NOMO-1 treated with DMSO at 0.1 percent for 48 hours (cell line): ENCODE measurements around the gene SIDT2.
A peak's percentile ranks its signal among the peaks of the same experiment; 100 is the strongest.
"Not testable (repeated sequence)": the region's sequence is repeated elsewhere in the genome, so short reads cannot be mapped to it uniquely, and the experiment has no call there.

Experiments used
- DNase-seq: peaks from one replicate; lab custom pipeline; 2025; ENCODE audit not compliant: unreplicated experiment; lab: John Stamatoyannopoulos, UW

Gene SIDT2

GRCh38 chr11:117178210-117179034 is at the start of gene SIDT2:
Gene SIDT2, plus strand, starts transcription at chr11:117178743. Its CDS starts 521 bp downstream, at chr11:117179264.
- DNase-seq: peak; percentile 89

DNA sequence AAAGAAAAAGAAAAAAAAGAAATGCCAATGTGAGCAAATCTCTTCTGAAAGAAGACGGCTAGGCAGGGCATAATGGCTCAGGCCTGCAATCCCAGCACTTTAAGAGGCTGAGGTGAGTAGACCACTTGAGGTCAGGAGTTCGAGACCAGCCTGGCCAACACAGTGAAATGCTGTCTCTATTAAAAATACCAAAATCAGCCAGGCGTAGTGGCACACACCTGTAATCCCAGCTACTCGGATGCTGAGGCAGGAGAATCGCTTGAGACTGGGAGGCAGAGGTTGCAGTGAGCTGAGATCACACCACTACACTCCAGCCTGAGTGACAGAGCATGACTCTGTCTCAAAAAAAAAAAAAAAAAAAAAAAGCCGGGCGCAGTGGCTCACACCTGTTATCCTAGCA is 48.1 kb upstream of the SIDT2 start:
- not testable (repeated sequence) for DNase-seq

DNA sequence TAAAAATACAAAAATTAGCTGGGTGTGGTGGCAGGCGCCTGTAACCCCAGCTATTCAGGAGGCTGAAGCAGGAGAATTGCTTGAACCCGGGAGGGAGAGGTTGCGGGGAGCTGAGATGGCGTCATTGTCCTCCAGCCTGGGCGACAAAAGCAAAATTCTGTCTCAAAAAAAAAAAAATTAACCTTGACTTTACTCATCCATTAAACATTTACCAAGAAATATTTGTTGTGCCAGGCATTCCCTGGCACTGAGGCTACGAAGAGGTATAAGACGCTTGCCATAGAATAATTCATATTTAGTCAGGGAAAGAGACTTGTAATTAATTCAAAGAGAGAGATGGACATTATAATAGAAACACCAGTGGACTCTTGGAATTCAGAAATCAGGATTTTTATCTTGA is 47.7 kb upstream of the SIDT2 start:
- DNase-seq: no peak

DNA sequence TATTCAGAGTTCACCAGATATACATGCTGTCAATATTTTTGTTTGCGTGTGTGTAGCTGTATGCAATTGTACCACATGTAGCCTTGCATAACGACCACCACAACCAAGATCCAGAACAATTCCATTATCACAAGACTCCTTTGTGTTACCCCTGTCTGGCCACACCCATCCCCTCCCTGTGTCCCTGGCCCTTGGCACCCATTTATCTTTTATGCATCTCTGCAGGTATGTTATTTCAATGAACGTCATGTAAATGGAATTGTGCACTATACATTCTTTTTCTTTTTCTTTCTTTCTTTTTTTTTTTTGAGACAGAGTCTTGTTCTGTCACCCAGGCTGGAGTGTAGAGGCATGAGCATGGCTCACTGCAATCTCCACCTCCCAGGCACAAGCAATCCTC is 44.1 kb upstream of the SIDT2 start:
- DNase-seq: no peak

DNA sequence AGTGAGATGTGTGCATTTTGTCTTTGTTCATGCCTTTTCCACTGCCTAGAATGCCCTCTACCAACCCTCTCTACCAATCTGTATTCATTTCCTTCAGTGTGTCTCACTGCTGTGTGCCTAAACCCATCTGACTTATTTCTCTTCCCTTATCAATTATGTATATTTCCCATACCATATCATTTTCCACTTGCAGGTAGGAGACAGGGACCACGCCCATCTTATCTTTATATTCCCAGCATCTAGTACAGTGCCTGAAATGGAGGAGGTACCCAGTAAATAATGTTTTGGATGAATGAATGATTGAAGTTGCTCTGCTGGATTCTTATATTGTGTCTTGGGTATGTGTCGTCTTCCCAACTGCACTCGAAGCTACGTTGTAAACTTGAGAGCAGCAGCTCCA is 43.6 kb upstream of the SIDT2 start:
- DNase-seq: not testable (repeated sequence)

- not testable (repeated sequence) for DNase-seq
Observed at GRCh38 chr11:117137223-117138086, 41.1 kb upstream of the SIDT2 start.

GRCh38 chr11:117143390-117143789 is 35.2 kb upstream of the SIDT2 start:
- DNase-seq: peak; percentile 25

DNA sequence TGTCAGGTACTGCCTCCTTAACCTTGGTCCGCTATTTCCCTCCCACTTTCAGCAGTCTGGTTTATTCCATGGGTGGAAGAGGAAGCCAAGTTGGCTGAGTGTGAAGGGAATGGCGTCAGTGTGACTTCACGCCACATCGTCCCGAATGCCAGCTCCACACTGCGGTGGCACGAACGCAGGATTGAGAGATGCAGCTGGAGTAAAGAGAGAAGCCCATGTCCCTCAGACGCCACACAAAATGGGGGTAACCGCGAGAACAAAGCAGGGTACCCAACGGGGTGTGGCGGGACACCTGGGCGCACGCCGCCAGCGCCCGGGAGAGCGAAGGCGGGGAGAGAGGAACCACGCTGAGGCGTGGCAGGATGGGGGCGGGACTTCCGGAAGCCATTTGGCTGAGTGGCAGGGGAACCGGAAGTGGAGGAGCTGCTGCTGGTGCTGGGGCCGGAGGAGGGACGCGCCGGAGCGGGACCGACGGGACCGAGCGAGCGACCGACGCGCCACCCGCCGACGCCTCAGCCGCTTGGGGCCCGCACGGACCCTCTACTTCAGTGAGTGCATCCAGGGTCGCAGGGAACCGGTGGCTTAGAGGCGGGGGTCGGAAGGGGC is 34.6 kb upstream of the SIDT2 start, which contains the start of gene PAFAH1B2:
Gene PAFAH1B2, plus strand, starts transcription at position 417 of the 606 bp plus-strand sequence. CDS start 8,161 bp downstream, outside the sequence.
- DNase-seq: peak; percentile 87

DNA sequence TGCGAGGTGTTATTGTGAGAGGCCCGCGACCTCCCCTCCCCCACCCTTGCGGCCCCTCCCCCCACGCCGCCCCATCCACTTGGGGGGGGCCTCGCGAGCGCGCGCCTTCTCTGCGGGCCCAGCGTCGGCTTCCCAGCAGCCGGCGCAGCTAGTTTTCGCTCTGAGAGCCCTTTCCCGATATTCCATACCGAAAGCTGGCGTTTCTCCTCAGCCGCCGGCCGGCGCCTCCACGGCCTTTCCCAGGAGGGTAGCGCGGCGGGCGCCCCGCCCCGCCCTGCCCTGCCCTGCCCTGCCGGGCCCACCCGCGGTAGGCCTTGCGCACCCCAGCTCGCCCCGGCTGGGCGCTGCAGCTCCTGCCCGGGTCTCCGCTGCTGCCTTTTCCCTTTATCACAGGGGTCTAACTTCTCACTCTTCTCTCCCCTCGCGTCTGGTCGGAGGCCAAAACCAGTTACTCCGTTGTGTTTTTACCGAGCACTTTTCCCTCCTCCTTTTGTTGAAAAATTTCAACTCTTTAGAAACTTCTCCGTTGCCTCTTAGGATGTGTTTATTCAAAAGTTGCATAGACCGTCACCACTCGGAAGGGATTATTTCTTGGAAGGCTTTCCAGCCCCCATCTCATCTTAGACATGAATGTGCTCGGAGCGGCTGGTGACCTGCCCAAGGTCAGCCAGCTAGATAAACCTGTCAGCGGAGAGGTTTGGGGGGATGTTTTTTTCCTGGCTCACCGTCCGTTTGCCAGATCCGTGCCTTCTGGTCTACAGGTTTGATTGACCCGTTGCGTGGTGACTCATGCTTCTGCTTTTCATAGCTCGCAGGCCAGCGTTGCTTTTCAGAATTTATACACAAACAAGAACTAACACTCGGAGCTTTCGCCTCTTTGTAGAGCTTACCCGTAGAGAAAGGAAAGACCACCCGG is 33.8 kb upstream of the SIDT2 start:
- peak; percentile 85 for DNase-seq

- DNase-seq: peak; percentile 54
Observed at GRCh38 chr11:117145393-117145761, 33.2 kb upstream of the SIDT2 start.

GRCh38 chr11:117146521-117146920 is 32.0 kb upstream of the SIDT2 start:
- DNase-seq: no peak

DNA sequence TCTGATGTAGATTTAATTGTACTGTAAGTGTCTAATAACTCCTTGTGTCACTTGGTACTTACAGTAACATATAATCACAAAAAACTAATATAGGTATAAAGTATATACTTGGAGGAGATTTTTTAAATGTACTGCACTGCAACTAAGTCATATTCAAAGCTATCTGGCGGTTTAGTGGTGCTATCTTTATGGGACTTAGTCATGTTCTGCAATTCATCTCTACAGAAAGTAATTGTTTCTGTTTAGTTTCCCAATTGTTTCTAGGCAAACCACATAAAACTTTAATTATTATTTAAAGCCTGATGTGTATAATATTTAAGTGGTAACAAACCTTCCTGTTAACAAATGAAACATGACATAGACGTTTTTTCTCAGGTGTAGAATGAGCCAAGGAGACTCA is 26.5 kb upstream of the SIDT2 start:
- DNase-seq: no peak

GRCh38 chr11:117154468-117154867 is 24.1 kb upstream of the SIDT2 start:
- no peak for DNase-seq

DNA sequence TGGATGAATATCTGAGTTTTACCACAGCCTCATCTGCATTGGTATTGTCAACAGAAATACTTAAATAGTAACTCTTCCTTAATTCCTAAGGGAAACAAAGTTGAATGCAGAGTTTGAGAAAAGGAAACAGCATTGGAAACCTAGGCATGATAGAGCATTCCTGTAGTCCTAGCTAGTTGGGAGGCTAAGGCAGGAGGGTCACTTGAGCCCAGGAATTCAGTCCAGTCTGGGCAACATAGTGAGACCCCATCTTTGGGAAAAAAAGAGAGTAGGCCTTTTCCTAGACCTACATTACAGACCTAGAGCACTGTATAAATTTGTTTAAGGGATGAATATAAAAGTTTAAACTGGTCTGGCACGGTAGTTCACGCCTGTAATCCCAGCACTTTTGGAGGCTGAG is 21.0 kb upstream of the SIDT2 start:
- DNase-seq: no peak

DNA sequence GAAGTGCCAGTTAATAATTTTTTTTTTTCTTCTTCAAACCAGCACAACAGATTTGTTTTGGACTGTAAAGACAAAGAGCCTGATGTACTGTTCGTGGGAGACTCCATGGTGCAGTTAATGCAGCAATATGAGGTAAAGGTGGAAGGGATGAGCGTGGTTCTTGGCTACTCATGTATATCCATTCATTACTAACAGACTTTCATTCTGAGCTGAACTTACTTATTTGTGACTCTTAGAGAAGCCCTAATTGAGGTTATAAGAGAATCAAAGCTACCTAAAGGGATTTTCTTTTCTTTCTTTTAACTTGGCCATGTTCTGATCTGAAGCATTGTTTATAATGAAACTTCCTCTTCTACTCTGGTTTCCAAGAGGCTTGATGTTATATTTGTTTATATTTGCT is 18.7 kb upstream of the SIDT2 start:
- DNase-seq: no peak

DNA sequence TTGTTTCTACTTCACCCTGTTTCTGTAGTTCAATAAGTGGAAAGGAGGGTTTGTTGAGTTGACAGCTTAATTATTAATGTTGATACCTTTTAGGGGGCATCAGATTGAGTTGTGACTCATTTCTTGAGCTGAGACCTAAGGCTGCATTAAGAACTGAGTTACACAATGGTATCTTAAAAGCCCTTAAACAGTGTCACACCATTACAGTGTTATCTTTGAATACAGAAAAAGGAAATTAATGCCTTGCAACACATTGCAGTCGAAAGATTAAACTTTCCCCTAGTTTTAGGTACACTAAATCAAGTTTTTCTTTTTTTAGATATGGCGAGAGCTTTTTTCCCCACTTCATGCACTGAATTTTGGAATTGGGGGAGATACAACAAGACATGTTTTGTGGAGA is 17.7 kb upstream of the SIDT2 start:
- no peak for DNase-seq

GRCh38 chr11:117166491-117166890 is 12.1 kb upstream of the SIDT2 start:
- DNase-seq: no peak

DNA sequence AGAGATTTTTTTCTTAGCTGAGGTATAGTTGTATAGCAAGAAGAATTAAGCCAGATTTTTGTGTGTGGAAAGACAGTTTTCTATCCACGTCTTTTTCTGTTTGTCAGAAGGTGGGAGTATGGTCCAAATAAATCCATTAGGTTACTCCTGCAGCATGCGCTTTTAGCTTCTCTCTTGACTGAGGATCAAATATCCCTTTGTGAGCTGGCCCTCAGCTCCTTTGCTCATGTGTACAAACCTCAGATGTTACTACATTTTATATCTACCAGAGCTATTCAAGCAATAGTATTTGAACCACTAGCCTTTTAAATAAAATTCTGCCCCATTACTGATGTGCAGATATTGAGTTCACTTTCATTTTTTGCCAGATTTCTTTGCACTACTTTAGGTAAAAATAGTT is 8.8 kb upstream of the SIDT2 start:
- no peak for DNase-seq

DNA sequence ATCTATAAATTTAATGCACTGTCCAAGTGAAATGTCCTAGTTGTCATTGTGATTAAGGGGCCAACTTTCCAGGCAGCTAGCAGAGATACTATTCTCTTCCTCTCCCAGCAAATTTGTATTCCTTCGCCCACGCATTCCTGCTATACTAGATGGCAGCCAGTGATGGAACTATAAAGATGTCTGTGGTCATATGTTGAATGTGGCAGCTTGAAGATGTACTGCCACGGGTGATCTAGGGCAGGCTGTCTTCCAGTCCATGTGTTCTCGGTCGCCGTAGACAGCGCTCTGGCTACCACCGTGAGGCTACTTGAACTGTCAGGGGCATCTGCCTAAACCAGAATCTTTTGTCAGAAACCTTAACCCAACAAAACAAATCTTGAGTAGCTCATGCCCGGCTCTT is 8.3 kb upstream of the SIDT2 start:
- no peak for DNase-seq

DNA sequence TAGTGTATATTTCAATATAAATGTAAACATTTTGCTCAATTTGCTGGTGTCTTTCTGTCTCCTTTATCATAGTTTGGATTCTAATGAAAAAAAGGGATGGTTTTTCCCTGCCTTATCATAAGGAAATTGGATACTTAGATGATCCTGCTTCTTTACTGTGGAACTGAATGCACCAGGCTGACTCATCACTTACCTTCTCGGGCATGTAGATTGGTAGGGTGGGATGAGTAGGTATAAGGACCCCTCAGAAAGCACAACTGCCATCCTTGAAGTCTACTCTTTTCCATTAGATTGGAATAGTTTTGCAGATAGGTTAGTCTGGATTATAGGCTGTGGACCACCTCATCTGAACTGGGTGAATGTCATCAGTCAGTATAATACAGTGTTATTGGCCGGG is 7.5 kb upstream of the SIDT2 start:
- no peak for DNase-seq
